ENCODE data around the gene GSTM2.
"Not testable (repeated sequence)": the region's sequence is repeated elsewhere in the genome, so short reads cannot be mapped to it uniquely, and the experiment has no call there.

GSTM2 gene

DNA sequence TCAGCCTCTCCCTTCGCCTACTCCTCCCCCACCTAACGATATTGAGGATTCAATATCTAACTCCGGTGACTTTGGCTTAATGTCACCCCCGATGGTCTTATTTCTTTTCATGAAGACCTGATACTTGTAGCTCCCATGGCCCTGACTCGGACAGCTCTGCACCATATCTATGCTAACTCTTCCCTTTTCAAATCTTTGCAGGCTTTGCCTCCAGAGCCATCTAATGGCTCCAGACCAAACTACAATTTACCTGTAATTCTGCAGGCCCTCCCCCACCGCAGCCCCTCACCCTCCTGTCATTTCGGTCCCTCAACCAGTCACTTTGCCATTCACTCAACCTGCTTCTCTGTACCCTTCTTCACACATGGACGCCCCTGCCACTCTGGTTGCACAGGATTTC lies 36.3 kb downstream of the GSTM2 start:
- Histone ChIP-seq H2AFZ (ENCODE audit: low read depth, low read length) (no peak overlapping the region), H3K23ac (ENCODE audit: low read length in 2 of 2) (no peak overlapping the region), H2BK12ac (ENCODE audit: low read length in 2 of 2) (no peak overlapping the region), H2BK15ac (ENCODE audit: low read depth, poor library complexity, severe bottlenecking) (no peak overlapping the region), H4K91ac (ENCODE audit: low read length) (no peak overlapping the region), H3K14ac (ENCODE audit: low read length in 2 of 2) (no peak overlapping the region), H3K27ac (ENCODE audit: low read length, poor library complexity, severe bottlenecking) (no peak overlapping the region), H3K79me1 (replicated peaks; ENCODE audit: low read length, poor library complexity, severe bottlenecking) (no peaks in the 10 kb centered on the region), H3K18ac (ENCODE audit: low read depth in 1 of 2, low read length in 2 of 2) (no peak overlapping the region), H3K4ac (ENCODE audit: low read depth in 1 of 2, low read length in 2 of 2) (no peak overlapping the region), H3K36me3 (ENCODE audit: control insufficient read depth in 1 of 2, insufficient read depth in 2 of 2, low read depth in 1 of 2, low read length in 2 of 2) (no peaks in the 10 kb centered on the region), H2BK120ac (ENCODE audit: low read depth, low read length) (no peak overlapping the region), H3K4me3 (ENCODE audit: insufficient read depth in 1 of 2, low read depth in 1 of 2, low read length in 2 of 2) (no peak overlapping the region), H3K9me3 (ENCODE audit: control insufficient read depth, low read length) (peaks cover 17% of the 10 kb centered on the region), H2BK5ac (ENCODE audit: low read depth, low read length, poor library complexity, severe bottlenecking) (no peak overlapping the region), H3K9ac (ENCODE audit: low read length) (no peak overlapping the region), H3K4me2 (ENCODE audit: low read length, poor library complexity, severe bottlenecking) (no peak overlapping the region), H2AK5ac (ENCODE audit: low read length, severe bottlenecking) (no peak overlapping the region), H4K8ac (ENCODE audit: low read length) (no peak overlapping the region), H3K4me1 (ENCODE audit: control insufficient read depth, insufficient read depth, low read depth, low read length) (no peaks in the 10 kb centered on the region), H3K27me3 (ENCODE audit: control insufficient read depth in 1 of 2, insufficient read depth in 1 of 2, low read length in 2 of 2) (no peaks in the 10 kb centered on the region)
- 85% methylated on average over 8 of the region's 8 CpGs for WGBS
- DNase-seq = no peak

DNA sequence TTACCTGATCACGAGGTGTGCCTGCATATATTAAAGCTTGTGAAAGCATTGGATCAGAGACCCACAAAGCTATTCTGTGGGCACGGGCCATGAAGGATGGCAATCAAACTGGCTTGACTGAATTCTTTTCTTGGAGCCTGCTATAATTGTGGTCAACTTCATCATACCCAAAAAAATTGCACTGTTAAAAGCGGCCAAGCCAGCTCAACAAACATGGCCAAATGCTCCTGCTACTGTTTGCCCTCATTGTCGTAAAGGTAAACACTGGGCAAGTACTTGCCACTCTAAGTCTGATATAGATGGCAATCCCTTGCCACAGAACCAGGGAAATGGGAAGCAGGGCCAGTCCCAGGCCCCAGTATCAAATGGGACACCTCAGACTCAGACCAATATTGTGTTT lies 37.6 kb downstream of the GSTM2 start:
- Histone ChIP-seq H2BK120ac (ENCODE audit: low read depth, low read length) (no peak overlapping the region), H4K8ac (ENCODE audit: low read length) (no peak overlapping the region), H4K91ac (ENCODE audit: low read length) (no peak overlapping the region), H2AK5ac (ENCODE audit: low read length, severe bottlenecking) (no peak overlapping the region), H3K4ac (ENCODE audit: low read depth in 1 of 2, low read length in 2 of 2) (no peak overlapping the region), H3K79me1 (replicated peaks; ENCODE audit: low read length, poor library complexity, severe bottlenecking) (no peaks in the 10 kb centered on the region), H3K23ac (ENCODE audit: low read length in 2 of 2) (no peak overlapping the region), H3K36me3 (ENCODE audit: control insufficient read depth in 1 of 2, insufficient read depth in 2 of 2, low read depth in 1 of 2, low read length in 2 of 2) (no peaks in the 10 kb centered on the region), H3K27me3 (ENCODE audit: control insufficient read depth in 1 of 2, insufficient read depth in 1 of 2, low read length in 2 of 2) (no peaks in the 10 kb centered on the region), H3K4me2 (ENCODE audit: low read length, poor library complexity, severe bottlenecking) (no peak overlapping the region), H2BK15ac (ENCODE audit: low read depth, poor library complexity, severe bottlenecking) (no peak overlapping the region), H3K14ac (ENCODE audit: low read length in 2 of 2) (no peak overlapping the region), H3K27ac (ENCODE audit: low read length, poor library complexity, severe bottlenecking) (no peak overlapping the region), H2BK5ac (ENCODE audit: low read depth, low read length, poor library complexity, severe bottlenecking) (no peak overlapping the region), H3K9me3 (ENCODE audit: control insufficient read depth, low read length) (peaks cover 17% of the 10 kb centered on the region), H3K4me1 (ENCODE audit: control insufficient read depth, insufficient read depth, low read depth, low read length) (no peaks in the 10 kb centered on the region), H2AFZ (ENCODE audit: low read depth, low read length) (no peak overlapping the region), H2BK12ac (ENCODE audit: low read length in 2 of 2) (no peak overlapping the region), H3K9ac (ENCODE audit: low read length) (no peak overlapping the region), H3K18ac (ENCODE audit: low read depth in 1 of 2, low read length in 2 of 2) (no peak overlapping the region), H3K4me3 (ENCODE audit: insufficient read depth in 1 of 2, low read depth in 1 of 2, low read length in 2 of 2) (no peak overlapping the region)
- DNase-seq = no peak
- 90% methylated on average over 4 of the region's 4 CpGs for WGBS

DNA sequence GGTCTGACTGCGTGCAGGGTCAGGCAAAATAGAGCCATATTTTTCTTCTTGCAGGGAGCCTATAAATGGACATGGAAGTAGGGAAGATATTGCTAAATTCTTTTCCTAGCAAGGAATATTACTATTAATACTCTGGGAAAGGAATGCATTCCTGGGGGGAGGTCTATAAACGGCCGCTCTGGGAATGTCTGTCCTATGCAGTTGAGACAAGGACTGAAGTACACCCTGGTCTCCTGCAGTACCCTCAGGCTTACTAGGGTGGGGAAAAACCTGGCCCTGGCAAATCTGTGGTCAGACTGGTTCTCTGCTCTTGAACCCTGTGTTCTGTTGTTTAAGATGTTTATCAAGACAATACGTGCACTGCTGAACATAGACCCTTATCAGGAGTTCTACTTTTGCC lies 41.1 kb downstream of the GSTM2 start:
- H3K4me3 ChIP-seq (ENCODE audit: insufficient read depth in 1 of 2, low read depth in 1 of 2, low read length in 2 of 2); H3K18ac ChIP-seq (ENCODE audit: low read depth in 1 of 2, low read length in 2 of 2); H3K23ac ChIP-seq (ENCODE audit: low read length in 2 of 2); H4K8ac ChIP-seq (ENCODE audit: low read length); H3K27me3 ChIP-seq (ENCODE audit: control insufficient read depth in 1 of 2, insufficient read depth in 1 of 2, low read length in 2 of 2); H4K91ac ChIP-seq (ENCODE audit: low read length); H2BK12ac ChIP-seq (ENCODE audit: low read length in 2 of 2); H3K9ac ChIP-seq (ENCODE audit: low read length); H3K4me1 ChIP-seq (ENCODE audit: control insufficient read depth, insufficient read depth, low read depth, low read length); H2AK5ac ChIP-seq (ENCODE audit: low read length, severe bottlenecking); H3K4me2 ChIP-seq (ENCODE audit: low read length, poor library complexity, severe bottlenecking); H2BK5ac ChIP-seq (ENCODE audit: low read depth, low read length, poor library complexity, severe bottlenecking); H3K79me1 ChIP-seq (replicated peaks; ENCODE audit: low read length, poor library complexity, severe bottlenecking); H3K36me3 ChIP-seq (ENCODE audit: control insufficient read depth in 1 of 2, insufficient read depth in 2 of 2, low read depth in 1 of 2, low read length in 2 of 2); H2AFZ ChIP-seq (ENCODE audit: low read depth, low read length); DNase-seq; H2BK15ac ChIP-seq (ENCODE audit: low read depth, poor library complexity, severe bottlenecking); H3K27ac ChIP-seq (ENCODE audit: low read length, poor library complexity, severe bottlenecking); H3K14ac ChIP-seq (ENCODE audit: low read length in 2 of 2); H3K4ac ChIP-seq (ENCODE audit: low read depth in 1 of 2, low read length in 2 of 2); H2BK120ac ChIP-seq (ENCODE audit: low read depth, low read length): not testable (repeated sequence)
- 94% methylated on average over 4 of the region's 4 CpGs for WGBS
- H3K9me3 ChIP-seq (ENCODE audit: control insufficient read depth, low read length) = peaks cover 11% of the 10 kb centered on the region

DNA sequence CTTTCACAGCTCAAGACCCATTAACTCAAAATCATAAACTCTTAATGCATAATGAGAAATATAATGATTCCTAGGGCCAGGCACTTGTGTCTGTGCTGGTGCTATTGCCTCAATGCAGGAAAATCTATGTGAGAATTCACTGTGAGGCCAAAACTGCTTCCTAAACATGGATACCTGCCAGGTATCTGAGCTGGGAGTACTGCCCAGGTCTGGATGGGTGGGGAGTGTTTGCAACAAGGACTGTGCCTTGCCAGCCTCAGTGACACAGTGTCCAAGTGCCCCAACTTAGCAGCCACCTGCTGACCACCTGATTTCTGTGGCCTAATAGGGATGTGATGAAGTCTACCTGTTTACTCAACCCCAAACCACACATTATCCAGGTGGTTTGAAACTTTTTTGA lies 42.0 kb downstream of the GSTM2 start:
- not testable (repeated sequence) for H3K18ac ChIP-seq (ENCODE audit: low read depth in 1 of 2, low read length in 2 of 2); H2AK5ac ChIP-seq (ENCODE audit: low read length, severe bottlenecking); H3K27me3 ChIP-seq (ENCODE audit: control insufficient read depth in 1 of 2, insufficient read depth in 1 of 2, low read length in 2 of 2); H3K4ac ChIP-seq (ENCODE audit: low read depth in 1 of 2, low read length in 2 of 2); H3K27ac ChIP-seq (ENCODE audit: low read length, poor library complexity, severe bottlenecking); H3K4me3 ChIP-seq (ENCODE audit: insufficient read depth in 1 of 2, low read depth in 1 of 2, low read length in 2 of 2); H3K79me1 ChIP-seq (replicated peaks; ENCODE audit: low read length, poor library complexity, severe bottlenecking); H4K8ac ChIP-seq (ENCODE audit: low read length); H3K23ac ChIP-seq (ENCODE audit: low read length in 2 of 2); H3K14ac ChIP-seq (ENCODE audit: low read length in 2 of 2); H3K4me1 ChIP-seq (ENCODE audit: control insufficient read depth, insufficient read depth, low read depth, low read length); H3K4me2 ChIP-seq (ENCODE audit: low read length, poor library complexity, severe bottlenecking); H2AFZ ChIP-seq (ENCODE audit: low read depth, low read length); DNase-seq; H3K36me3 ChIP-seq (ENCODE audit: control insufficient read depth in 1 of 2, insufficient read depth in 2 of 2, low read depth in 1 of 2, low read length in 2 of 2); H4K91ac ChIP-seq (ENCODE audit: low read length); H3K9ac ChIP-seq (ENCODE audit: low read length); H2BK120ac ChIP-seq (ENCODE audit: low read depth, low read length); H3K9me3 ChIP-seq (ENCODE audit: control insufficient read depth, low read length); H2BK12ac ChIP-seq (ENCODE audit: low read length in 2 of 2); H2BK5ac ChIP-seq (ENCODE audit: low read depth, low read length, poor library complexity, severe bottlenecking); H2BK15ac ChIP-seq (ENCODE audit: low read depth, poor library complexity, severe bottlenecking)

Data from mesenchymal stem cell (in vitro differentiated cells and primary cell).